NCI-H2107 treated with DMSO at 0.1 percent for 48 hours (cell line): ENCODE measurements around the gene TRAF3IP3.

Source experiments
- DNase-seq: peaks from one replicate; lab custom pipeline; 2025; ENCODE audit not compliant: unreplicated experiment; lab: John Stamatoyannopoulos, UW

TRAF3IP3 gene

GRCh38 chr1:209797978-209798639, 42.3 kb downstream of the TRAF3IP3 start:
- no peak for DNase-seq

- peak; percentile 38 for DNase-seq
These were observed 45.4 kb downstream of the TRAF3IP3 start for GRCh38 chr1:209800984-209801834.

GRCh38 chr1:209802117-209802779, 46.4 kb downstream of the TRAF3IP3 start:
- DNase-seq = peak; percentile 82

GRCh38 chr1:209802780-209803152, 46.9 kb downstream of the TRAF3IP3 start:
- DNase-seq = peak; percentile 82

- DNase-seq = no peak
These were observed 47.7 kb downstream of the TRAF3IP3 start for GRCh38 chr1:209803568-209803967.

- no peak for DNase-seq
These were observed 49.5 kb downstream of the TRAF3IP3 start for GRCh38 chr1:209805341-209805781.

- peak; percentile 25 for DNase-seq
These were observed 50.3 kb downstream of the TRAF3IP3 start, which contains the start of gene IRF6 for GRCh38 chr1:209805875-209806760. Gene IRF6 (minus strand): TSS chr1:209806142. CDS start chr1:209801413, 4,729 bp downstream.

GRCh38 chr1:209807509-209807908, 51.7 kb downstream of the TRAF3IP3 start:
- DNase-seq = no peak

- no peak for DNase-seq
These were observed 52.3 kb downstream of the TRAF3IP3 start for GRCh38 chr1:209808059-209808581.

GRCh38 chr1:209809611-209810010, 53.8 kb downstream of the TRAF3IP3 start:
- no peak for DNase-seq

- DNase-seq = no peak
These were observed 54.9 kb downstream of the TRAF3IP3 start for GRCh38 chr1:209810783-209811182.

- DNase-seq = no peak
These were observed 58.0 kb downstream of the TRAF3IP3 start for GRCh38 chr1:209813902-209814301.

GRCh38 chr1:209815490-209815889, 59.6 kb downstream of the TRAF3IP3 start:
- no peak for DNase-seq

- DNase-seq = no peak
These were observed 60.1 kb downstream of the TRAF3IP3 start for GRCh38 chr1:209815931-209816341.

- no peak for DNase-seq
These were observed 61.1 kb downstream of the TRAF3IP3 start for GRCh38 chr1:209816923-209817322.

GRCh38 chr1:209817691-209818090, 61.8 kb downstream of the TRAF3IP3 start:
- no peak for DNase-seq

GRCh38 chr1:209819058-209819457, 63.2 kb downstream of the TRAF3IP3 start:
- DNase-seq = no peak

- DNase-seq = no peak
These were observed 65.1 kb downstream of the TRAF3IP3 start for GRCh38 chr1:209820986-209821385.

GRCh38 chr1:209822706-209823105, 66.9 kb downstream of the TRAF3IP3 start:
- no peak for DNase-seq
